Activated CD4-positive, CD25-positive, alpha-beta regulatory T cell treated with anti-CD3 and anti-CD28 coated beads, Interleukin-2, amount 50 U/mL, for 24 hours (primary cell): ENCODE results near the gene TRIM71.
"Not testable (repeated sequence)": the region's sequence is repeated elsewhere in the genome, so short reads cannot be mapped to it uniquely, and the experiment has no call there.

Experiments used
- ATAC-seq, 2 donors: fragments of 150-1000 bp; cut with Tn5 transposase; one replicate each; pipeline ENCODE4 v1.10.0; 2021; ENCODE audit warnings: mild to moderate bottlenecking in 1 of 2, moderate library complexity in 1 of 2

The TRIM71 gene

DNA sequence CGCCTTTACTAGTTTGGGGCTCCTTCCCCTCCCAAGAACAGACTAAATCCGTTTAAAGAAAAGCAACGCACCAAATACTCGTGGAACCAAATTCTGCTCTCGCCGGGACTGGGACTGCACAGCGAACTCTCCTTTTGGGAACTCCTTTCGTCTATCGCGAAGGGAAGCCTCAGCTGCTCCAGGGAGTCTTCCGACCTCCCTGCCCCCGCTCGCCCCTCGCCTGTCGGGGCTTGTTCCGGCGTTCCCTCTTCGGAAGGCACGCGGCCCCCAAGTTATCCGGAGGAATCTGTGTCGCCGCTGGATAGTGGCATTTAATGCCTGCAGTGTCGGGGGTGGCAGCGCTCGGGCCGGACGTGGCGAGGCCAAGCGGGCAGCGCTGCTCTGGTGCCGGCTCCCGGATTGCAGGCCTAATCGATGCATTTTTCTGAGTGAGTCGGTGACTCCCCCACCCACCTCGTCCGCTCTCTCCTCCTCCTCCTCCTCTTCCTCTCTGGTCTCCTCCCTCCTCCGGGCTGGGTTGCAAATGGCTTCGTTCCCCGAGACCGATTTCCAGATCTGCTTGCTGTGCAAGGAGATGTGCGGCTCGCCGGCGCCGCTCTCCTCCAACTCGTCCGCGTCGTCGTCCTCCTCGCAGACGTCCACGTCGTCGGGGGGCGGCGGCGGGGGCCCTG is at the start of gene TRIM71:
TSS of gene TRIM71 (plus strand) at position 440 of the 671 bp plus-strand sequence. CDS start at position 524, 84 bp downstream.
- ATAC-seq: no peak

DNA sequence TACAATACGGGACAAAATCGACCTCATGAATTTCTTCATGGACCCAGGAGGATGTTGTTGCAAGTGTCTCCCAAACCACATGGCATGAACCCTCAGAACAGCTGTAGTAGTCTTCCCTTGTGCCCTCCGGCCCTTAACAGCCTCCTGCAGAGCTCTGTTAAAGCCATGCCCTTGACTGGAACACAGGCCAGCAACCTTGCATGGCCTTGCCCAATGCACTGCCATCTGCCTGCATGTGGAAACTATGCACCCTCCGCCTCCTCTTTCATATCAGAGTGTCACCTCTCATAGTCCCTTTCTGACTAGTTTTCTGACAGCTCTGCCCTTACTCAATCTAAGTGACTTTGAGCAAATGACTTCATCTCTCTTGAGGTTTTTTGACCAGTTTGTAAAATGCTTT is 39.4 kb upstream of the TRIM71 start:
- ATAC-seq: no peak

DNA sequence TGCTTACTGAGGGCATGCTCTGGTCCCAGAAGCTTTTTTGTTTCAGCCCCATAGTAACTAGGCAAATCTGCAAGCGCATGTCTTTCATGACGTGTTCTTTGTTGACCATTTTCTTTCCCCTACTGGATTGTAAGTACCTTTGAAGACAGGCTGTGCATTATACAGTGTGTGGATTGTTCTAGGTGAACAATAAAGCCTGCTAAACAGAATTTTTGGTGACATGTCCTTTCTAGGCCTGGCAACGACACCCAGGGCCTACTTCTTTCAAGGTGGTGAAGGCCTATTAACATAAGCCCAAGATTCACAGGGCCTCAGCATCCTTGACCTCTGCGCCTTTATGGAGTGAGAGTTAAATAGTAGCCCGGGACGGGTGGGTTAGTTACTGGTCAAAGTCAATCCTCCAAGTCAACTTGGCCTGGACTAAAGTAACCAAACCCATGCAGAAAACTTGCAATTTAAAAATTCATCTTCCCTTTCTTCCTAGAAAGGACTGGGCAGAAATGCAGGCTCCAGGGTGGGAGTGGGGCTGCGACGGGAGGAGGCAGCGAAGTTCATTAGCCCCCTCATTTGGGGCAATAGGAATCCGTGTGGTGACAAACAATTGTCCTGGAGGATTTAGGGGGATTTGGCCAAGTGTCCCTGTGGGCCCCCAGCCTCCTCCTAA is 37.6 kb upstream of the TRIM71 start:
- ATAC-seq: no peak

DNA sequence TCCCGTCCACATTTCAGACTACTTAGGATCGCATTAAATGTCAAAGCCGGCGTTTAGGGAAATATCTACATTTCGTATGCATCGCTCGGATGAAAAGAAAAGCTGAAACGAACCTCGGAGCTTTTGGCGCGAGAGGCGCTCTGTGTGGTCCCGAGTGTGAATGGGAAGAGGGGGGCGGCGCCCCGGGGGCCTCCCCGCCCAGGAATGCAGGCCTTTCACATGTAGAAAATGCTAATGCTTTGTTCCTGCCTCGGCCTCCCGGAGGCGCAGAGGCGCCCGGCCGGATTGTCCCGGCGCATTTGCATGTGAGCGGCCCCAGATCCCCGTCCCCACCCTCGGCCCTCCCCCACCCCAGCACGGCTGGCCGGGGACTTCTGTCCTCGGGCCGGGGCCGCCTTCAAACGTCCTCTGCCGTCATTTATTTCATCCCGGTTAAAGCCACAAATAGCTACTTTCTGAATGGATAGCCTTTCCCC is 37.0 kb upstream of the TRIM71 start:
- ATAC-seq: no peak

DNA sequence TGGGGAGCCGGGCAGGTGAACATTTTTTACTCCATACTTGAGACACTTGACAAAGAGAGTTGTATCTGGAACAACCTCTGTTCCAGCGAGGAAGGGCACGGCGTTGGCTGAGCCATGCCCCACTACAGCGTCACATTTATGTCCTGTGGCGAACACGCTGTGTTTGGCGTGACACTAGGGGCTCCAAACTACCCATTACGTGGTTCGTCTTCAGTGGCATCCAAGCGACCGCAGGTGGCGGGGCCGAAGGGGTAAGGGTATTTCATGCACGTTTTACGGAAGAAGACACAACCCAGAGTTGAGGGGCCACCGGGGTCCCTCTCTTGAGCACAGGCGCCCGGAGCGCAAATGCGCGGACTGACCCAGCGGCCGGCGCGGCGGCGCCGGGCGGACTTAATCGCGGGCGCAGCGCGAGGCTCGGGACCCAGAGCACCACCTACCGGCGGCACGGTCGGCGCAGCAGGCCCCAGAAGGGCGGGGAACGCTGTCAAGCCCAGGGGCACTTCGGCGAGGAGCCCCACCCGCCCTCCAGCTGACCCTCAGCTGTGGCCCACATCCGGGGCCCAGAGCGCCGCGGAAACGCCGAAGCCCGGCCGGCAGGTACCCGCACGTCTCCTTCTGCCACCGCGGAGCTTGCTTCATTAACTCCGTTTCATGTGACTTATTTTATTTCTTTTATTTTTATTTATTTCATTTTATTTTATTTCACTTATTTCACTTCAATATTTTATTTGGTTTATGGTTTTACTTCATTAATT is 36.4 kb upstream of the TRIM71 start:
- ATAC-seq: peak; percentile 88 to 93

DNA sequence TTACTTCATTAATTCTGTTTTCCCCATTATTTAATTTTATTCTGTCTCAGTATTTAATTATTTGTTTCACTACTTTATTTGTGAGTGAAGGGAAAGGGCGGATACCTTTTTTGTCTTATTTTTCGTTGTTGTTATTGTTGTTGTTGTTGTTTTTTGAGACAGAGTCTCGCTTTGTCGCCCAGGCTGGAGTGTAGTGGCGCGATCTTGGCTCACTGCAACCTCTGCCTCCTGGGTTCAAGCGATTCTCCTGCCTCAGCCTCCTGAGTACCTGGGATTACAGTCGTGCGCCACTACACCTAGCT is 35.9 kb upstream of the TRIM71 start:
- not testable (repeated sequence) for ATAC-seq

DNA sequence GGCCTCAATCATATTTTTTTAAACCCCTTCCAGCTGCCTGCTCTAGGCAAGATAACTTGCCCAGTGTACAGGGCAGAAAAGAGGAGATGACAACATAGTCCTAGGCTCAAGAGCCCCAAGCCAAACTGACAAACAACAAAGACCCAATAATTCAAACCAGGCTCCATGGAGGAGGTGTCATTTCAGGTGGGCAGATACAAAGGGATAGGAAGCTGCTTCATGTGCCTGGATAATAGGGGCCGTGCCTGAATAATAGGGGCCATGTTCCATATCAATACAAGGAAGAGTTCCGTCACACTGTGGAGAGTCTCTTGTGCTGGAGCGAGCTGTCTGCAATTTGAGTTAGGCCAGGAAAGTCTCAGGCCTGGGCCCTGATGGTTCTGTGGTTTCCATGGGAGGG is 35.4 kb upstream of the TRIM71 start:
- ATAC-seq: no peak

DNA sequence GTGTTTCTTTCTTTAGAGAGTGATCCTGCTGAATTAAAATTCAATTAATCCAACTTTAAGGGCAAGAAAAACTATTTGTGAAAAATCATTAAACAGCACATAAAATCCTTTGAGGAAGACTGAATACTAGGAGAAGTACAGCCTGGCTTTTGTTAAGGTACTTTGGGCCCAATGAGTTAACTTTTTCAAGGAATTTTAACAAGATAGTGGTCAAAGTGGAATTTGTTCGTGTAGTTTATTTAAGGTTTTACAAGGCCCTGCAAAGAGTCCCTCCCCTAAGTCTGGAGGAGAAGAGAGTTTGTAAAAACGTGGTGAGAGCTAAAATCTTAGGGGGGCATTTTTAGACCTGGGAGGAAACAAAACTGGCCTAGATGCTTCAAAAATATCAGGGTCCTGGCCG is 26.0 kb upstream of the TRIM71 start:
- no peak for ATAC-seq

DNA sequence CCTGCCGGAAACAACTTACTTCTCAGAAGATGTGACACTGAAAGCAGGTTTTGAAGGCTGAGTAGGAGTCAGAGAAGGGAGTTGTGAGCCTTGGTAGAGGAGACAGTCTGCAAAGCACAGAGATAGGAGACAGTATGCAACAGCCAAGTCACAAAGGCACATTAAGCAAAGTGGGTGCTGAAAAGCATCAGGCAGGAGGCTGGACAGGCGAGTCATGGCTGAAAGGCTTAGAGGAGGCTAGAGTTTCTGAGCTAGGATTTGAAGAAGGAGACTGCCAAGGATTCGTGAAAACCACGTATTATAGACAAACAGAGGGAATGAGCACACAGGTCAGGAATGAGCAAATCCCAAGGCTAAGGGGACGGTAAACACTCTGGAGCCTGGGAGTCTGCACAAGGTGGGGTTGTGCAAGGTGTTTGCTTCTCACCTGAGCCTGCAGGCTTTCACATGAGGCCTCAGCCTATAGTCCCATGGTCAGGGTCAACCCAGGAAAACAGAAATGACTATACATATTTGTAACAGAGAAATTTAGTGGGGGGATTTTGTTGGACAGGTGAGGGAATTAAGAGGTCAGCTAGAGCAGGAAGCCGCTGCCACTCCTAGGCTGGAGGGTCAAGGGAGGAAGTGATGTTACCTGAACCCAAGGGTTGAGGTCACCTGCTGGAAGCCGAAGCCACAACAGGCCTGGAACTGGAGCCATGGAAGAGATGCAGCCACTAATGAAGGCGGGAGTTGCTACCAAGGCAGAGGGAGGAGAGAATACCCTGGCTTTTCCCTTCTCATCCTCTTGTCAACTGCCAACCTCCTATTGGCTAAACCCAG is 23.1 kb upstream of the TRIM71 start:
- ATAC-seq: no peak

DNA sequence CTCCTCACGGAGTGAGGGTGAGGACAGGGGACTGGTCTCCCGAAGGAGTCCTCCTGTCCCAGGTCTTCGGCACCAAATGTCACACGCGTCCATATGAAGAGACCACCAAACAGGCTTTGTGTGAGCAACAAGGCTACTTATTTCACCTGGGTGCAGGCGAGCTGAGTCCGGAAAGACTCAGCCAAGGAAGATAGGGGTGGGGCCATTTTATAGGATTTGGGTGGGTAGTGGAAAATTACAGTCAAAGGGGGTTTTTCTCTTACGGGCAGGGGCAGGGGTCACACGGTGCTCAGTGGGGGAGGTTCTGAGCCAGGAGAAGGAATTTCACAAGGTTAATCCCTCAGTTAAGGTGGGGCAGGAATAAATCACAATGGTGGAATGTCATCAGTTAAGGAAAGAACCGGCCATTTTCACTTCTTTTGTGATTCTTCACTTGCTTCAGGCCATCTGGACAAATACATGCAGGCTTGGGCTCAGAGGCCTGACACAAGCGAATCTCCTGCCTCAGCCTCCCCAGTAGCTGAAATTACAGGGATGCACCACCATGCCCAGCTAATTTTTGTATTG is 21.3 kb upstream of the TRIM71 start:
- not testable (repeated sequence) for ATAC-seq

DNA sequence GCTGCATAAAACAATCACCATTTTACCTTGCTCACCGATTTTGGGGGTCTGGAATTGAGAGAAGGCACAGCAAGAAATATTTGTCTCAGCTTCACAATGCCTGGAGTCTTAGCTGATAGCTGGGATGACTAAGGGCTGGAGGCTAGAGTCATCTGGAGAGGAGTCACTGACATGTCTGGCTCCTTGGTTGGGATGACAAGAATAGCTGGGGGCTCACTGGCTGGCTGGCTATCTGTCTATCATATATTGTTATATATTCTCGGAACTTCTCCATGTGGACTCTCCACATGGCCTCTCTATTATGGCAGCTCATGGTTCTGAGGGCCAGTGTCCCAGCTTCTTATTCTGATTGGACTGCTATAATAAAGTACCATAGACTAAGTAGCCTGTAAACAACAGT is 20.0 kb upstream of the TRIM71 start:
- ATAC-seq: no peak

DNA sequence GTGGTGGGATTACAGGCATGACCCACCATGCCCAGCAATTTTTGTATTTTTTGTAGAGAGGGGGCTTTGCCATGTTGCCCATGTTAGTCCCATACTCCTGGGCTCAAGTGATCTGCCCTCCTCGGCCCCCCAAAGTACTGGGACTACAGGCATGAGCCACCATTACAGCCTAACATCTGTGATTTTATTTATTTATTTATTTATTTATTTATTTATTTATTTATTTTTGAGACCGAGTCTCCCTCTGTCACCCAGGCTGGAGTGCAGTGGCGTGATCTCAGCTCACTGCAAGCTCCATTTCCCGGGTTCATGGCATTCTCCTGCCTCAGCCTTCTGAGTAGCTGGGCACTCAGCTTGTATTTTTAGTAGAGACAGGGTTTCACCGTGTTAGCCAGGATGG is 16.4 kb upstream of the TRIM71 start:
- ATAC-seq: not testable (repeated sequence)

DNA sequence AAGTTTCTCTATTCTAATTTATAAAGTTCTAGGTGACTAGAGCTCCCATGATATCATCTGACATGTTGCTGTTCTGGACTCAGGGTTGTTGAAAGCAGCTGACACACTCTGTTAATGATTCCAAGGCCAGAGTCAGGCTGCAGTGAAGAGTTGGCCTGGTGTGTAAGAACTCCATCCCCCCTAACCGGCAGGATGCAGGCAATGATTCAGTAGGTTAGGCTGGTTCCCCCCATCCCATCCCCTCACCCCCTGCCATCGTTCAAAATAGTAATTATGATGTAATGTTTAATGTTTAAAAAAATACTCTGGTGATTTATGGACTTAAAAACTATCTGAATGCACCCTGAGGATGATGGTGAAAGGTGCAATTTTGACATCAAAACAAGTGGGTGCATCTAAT is 4.6 kb upstream of the TRIM71 start:
- ATAC-seq: no peak

DNA sequence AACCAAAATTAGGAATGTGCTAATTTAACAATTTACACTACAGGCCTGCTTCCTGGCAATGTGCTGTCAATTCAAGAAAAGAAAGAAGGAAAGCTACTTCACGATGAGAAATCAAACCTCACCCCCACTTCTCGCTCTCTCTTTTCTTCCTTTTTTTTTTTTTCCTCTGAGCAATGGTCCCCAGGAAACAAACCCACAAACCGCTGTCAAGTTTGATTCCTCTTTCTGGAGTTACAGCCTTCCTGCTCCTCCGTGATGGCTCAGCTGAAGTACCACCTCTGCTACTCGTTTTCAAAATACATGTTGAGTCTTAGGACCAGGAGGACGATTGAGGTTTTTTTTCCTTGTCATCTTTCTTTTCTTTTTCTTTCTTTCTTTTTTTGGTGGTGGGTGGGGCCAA is 3.4 kb upstream of the TRIM71 start:
- ATAC-seq: no peak

DNA sequence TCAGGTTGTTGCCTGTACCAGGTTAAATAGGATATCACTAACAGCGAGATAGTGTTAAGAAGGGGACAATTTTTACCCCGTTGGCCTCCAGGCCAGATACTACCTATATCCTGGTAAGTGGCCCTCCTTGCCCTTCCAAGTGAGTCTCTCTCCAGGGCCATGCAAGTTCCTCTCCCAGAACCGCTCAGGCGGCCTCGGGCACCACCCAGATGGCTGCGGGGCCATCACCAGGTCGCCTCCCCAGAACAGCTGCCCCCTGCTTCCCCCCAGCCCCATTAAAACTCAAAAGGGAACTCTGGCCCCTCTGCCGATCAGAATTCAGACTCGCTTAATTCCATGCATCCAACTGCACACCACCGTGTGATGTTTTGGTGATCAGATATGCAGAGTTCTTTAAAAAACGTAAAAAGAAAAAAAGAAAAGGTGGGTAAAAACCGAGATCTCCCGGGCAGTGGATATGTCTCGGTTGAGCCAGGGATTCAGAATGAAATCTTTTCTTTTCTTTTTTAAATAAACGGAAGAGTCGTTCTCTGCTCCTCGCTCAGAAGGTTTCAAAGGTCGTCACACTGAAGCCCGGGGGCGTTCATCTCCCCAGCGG is 1.9 kb upstream of the TRIM71 start:
- no peak for ATAC-seq

DNA sequence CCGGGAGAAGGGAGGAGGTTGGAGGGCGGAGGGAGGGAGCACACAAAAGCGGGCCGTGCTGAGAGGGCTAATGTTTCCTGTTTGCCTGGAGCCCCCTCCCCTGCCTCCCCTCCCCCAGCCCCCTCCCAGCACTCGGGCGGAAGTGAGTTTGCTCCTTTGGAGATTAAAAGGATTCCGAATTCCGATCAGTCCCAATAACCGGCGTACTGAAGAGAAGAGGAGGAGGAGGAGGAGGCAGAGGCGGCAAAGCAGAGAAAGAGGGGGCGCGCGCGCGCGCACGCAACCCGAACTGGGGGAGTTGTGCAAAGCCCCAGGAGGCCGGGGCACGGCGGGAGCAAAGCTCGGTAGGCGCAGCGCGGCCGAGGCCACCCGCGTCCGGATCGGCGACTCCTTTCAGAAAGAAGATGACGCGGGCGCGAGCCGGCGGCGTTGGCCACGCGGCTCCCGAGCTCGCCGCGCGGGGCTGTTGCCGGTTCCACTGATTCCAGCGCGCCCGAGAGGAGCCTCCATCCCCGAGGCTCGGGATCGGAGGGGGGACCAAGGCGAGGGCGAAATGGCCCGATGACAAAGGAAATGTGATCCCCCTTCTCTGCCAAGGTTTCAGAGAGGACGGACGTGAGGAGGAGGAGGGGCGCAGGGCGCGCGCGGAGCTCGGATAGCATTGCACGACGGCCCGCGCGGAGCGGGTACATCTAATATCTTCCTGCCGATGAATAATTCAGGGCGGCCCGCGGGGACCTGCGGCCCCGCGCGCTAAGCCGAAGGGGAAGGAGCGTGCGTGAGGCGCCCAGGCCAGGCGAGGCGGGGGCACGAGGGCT is 1.1 kb upstream of the TRIM71 start:
- peak; percentile 5 to 18 for ATAC-seq

DNA sequence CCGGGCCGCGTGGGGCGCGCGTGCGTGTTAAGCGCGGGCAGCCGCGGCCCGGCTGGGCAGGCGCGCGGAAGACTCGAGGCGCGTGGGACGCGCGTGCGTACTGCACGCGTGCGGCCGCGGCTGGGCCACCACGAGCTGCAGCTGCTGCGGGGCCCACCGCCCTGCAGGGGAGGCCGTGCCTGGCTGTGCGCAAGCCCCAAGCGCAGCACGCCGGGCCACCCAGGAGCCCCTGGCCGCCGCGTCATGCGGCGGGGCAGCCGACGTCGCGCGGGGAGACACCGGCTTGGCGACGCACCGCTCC is 590 bp upstream of the TRIM71 start:
- ATAC-seq: peak; percentile 27 to 35

DNA sequence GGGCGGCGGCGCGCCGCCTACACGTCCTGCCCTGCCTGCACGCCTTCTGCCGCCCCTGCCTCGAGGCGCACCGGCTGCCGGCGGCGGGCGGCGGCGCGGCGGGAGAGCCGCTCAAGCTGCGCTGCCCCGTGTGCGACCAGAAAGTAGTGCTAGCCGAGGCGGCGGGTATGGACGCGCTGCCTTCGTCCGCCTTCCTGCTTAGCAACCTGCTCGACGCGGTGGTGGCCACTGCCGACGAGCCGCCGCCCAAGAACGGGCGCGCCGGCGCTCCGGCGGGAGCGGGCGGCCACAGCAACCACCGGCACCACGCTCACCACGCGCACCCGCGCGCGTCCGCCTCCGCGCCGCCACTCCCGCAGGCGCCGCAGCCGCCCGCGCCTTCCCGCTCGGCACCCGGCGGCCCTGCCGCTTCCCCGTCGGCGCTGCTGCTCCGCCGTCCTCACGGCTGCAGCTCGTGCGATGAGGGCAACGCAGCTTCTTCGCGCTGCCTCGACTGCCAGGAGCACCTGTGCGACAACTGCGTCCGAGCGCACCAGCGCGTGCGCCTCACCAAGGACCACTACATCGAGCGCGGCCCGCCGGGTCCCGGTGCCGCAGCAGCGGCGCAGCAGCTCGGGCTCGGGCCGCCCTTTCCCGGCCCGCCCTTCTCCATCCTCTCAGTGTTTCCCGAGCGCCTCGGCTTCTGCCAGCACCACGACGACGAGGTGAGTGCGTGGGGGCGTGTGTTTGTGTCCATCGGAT is 602 bp downstream of the TRIM71 start:
- ATAC-seq: peak in 1 of 2 donors; percentile 29

DNA sequence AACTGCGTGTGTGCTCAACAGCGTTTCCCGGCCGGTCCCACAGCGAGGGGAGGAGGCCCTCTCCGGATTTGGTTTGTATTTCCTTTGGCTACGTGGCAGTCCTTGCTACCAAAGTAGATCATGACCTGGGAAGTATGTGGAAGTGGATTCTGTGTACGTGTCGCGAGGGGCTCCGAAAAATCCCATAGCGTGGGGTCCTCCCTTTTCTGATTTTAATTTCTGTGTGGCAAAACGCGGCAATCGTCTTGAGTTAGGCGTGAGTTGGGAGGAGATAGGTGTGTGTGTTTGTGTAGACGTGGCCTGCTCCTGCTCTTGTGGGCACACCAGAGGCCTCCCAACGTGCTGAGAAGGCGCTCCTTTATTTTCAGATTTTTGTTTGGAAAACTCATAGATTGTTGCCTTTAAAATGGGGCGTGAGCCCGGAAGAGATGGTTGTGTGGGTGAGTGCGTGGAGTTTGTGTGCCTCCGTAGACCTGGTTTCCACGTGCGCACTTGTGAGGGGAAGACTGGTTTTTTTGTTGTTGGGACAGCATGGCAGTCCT is 1.2 kb downstream of the TRIM71 start:
- ATAC-seq: no peak

DNA sequence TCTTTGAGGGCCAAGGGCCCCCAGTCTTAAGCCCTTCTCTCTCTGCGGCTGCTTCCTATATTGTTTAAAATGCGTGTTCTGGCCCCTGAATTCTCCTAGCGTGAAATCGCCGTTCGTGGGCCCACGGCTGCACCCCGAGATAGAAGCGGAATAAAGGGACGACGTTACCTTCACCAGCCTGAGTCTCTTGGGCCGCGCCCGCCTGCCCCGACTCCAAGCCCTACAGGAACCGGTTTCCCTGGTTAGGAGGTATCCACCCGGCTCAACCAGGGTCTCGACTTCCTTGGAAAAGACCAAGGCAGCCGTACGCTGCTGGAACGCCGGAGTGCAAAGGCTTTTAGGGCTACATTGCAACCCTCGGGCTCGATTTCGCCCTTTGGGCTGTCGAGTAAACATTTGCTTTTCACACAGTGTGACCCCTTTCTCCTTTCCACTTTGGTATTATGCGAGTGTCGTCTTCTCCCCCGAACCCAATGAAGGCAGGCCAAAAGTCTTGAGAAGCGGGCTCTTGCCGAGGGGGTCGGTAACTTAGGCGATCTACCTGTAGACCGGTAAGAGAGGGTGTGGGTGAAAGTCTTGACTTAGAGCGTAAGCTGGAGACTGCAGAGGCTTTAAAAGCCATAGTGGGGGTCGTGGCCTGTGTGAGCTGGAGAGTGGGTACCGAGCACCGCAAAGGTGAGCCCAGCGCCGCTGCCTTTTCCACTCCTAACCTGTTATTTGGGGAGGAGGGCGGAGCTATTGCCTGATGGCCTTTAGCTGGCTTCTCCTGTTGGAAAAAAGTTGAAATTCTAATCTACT is 2.0 kb downstream of the TRIM71 start:
- ATAC-seq: no peak
